ENCODE measurements around the gene BMI1.
"Not testable (repeated sequence)": the region's sequence is repeated elsewhere in the genome, so short reads cannot be mapped to it uniquely, and the experiment has no call there.

Gene BMI1

DNA sequence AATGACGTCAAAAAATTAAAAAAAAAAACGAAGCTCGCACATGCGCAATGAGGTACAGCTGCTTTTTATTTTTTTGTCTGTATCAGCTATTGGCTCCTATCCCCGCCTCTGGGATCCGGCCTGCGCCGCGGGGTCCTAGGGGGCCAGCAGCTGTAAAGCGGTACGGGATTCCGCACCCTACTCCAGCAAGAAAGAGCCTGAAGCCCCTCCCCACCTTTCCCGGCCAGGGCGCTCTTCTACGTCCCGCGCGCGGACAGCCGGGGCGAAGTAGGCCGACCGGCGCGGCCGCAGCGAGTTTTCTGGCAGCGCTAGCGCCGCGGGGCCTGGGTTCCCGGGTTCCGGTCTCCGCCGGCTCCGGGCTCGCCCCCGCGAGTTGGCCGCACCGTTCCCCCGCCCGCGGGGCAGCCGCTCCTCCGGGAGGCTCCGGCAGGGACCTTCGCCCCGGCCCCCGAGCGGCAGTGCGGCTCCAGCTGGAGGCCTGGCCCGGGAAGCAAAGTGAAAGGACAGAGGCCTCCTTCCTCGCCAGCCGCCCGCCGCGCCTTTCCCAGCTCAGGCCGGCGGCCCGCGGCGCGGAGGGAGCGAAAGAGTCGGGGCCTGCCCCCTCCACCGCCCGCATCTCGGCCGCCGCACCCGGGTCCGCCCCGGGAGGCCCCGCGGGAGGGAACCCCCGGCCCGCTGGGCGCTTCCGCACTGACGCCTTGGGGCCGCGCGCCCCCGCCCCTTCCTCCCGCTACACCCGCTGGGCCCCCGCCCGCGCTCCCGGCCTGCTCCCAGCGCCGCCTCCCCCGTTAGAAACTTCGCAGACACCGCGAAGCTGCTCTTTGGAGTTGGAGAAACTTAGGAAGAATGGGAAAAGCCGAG lies 19.7 kb downstream of the BMI1 start:
- DNase-seq, result peak; percentile 26 to 85 (median 43)

GRCh38 chr10:22341190-22341925 lies 20.5 kb downstream of the BMI1 start:
- peak in 1 of 5 experiments; percentile 14 for DNase-seq

DNA sequence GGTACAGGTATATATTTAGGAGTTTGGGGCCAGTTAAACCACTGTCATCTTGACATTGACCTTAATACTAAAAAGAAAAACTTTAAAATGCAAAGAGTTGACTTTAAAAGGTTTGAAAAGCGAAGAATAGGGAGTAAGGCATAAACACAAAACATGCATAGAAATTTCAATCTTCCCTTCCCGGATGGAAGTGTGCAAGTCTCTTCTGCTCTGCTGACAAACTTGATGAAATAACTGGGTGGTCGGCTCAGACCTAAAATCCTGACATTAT lies 21.0 kb downstream of the BMI1 start:
- no peak for DNase-seq

DNA sequence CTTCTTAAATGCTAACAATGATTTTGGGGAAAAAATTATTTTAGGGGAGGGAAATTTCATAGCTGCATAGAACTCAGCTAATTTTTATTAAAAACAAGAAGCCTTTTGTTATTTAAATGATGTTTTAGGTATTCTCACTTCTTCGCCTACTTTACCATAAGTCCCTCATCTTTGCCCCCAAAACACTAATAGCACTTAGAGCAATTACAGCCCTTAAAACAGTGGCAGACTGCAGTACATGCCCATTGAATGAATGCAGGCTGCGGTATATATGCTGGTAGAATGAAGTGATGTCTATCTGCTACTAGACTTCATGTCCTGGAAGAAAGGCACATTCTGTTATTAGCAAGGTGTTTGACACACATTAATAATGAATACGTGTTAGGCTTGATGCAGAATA lies 21.5 kb downstream of the BMI1 start:
- no peak for DNase-seq

DNA sequence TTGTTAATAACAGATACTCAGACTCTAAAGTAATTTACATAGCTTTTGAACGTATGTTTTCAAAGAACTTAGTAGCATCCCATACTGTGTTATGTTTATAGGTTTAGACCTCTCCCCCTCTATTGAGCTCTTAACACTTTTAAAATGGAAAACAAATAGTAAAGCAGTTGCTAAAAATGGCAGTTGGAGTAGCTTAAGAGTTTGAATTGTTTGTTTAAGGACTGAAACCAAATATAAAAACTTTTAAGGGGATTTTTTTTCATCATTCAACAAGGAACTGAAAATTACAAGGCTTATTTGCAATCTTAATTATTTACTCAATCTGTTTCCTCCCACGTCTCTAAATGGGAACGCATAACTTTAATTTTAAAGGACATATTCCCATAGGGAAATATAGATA lies 22.8 kb downstream of the BMI1 start:
- DNase-seq, result no peak

DNA sequence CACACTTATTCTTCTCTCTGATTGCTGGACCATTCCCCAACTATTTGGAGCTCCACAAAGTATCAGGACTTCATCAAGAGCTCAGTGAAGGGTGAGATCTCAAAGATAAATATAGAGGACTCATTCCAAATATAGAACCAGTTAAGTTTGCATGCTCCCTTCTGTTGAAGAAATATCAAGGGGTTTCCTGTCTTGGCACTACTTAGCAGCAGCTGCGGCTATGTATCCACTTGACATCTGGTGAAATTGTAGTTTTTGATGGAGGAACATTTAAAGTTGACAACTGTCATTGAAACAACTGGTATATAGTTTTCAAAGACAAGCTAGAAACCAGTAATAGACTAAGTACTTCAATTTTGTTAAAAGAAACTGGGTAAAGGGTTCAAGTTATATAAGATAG lies 23.4 kb downstream of the BMI1 start:
- DNase-seq, result no peak

DNA sequence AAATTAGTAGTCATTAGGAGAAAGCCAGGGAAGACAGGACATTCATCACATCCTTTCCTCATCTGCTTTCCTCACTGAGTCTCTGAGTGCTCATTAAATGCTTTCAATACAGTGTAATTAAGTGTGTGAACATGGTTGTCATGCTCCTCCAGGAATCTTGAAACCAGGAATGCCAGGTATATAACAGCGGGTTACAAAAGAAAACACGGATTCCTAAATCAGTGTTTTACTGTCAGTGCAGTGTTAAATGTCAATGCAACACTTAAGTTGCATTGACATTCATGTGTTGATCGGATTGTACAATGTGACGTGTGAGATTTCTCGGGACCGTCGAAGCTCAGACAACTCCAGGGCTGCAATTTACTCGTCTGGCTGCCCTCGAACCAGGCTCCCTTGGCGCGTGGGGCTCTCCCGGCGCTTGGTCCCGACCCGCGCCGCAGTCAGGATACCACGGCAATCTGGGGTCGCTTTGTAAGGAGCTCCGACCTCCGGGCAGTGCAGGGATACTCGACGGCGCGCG lies 23.9 kb downstream of the BMI1 start:
- DNase-seq, result no peak

GRCh38 chr10:22345301-22346095 lies 24.6 kb downstream of the BMI1 start, which contains the start of gene SPAG6:
Gene SPAG6, plus strand, starts transcription at chr10:22345496. Its CDS starts 116 bp downstream, at chr10:22345612.
- peak in 3 of 5 experiments; percentile 18 to 77 (median 23) for DNase-seq

DNA sequence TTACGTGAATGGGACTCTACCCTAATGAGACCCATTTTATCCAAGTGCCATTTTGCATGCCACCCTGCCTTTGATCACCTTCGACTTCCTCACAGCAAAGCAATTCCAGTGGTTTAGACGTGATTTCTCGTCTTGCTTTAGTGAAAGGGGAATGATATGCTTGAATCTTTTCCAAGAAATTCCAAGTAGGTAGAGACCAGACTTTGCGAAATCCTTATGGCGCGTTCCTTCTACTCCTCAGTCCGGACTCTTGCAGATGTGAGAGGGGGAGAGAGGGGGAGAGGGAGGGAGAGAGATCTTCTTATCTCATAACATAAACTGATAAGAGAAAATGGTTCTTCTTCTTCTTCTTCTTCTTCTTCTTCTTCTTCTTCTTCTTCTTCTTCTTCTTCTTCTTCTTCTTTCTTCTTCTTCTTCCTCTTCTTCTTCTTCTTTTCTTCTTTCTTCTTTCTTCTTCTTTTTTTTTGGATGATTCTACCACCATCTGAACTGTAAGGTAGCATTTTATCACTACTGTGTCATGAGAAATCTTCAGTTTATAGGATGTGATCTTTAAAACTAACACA lies 25.3 kb downstream of the BMI1 start:
- DNase-seq, result no peak

DNA sequence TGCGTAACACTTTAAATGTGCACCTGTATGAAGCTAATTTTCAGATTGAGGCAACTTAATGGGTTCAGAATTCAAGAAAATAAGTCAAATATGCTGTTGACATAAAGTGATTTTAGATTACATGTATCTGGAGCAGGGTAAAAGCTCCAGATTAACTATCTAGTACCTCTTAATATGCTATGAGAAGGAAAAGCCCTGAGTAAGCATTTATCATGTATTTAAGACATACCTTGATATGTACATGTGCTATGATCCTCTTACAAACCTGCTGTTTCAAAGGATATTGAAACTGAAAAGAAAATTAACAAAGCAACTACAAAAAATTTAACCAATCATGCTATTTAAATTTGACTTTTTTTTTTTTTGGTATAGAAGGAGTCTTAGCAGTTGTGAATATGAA lies 28.9 kb downstream of the BMI1 start:
- DNase-seq, result no peak

- no peak for DNase-seq
Observed at GRCh38 chr10:22351131-22351703, 30.3 kb downstream of the BMI1 start.

GRCh38 chr10:22356324-22356873 lies 35.5 kb downstream of the BMI1 start:
- no peak for DNase-seq

DNA sequence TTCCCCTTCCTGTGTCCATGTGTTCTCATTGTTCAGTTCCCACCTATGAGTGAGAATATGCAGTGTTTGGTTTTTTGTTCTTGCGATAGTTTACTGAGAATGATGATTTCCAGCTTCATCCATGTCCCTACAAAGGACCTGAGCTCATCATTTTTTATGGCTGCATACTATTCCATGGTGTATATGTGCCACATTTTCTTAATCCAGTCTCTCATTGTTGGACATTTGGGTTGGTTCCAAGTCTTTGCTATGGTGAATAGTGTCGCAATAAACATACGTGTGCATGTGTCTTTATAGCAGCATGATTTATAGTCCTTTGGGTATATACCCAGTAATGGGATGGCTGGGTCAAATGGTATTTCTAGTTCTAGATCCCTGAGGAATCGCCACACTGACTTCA lies 36.9 kb downstream of the BMI1 start:
- DNase-seq, result not testable (repeated sequence)

GRCh38 chr10:22363305-22363704 lies 42.4 kb downstream of the BMI1 start:
- DNase-seq, result no peak

- no peak for DNase-seq
Observed at GRCh38 chr10:22364407-22365140, 43.7 kb downstream of the BMI1 start.

DNA sequence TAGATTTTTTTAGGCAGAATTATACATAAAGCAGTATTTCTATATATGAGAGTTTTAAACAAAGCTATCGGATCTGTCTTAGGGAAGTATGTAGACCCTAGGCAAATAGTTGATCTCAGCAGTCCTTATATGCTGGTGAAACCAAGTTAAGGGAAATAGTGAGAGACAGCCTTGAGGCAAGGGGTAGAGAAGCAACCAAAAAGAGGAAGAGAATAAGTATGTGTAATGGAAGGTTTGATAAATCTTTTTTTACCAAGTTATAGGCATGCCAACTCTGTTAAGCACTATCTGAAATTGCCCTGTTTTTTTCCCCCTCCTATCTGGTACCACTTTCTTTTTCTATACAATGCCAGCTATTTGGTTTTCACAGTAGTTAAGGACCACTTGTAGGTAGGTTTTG lies 44.3 kb downstream of the BMI1 start:
- no peak for DNase-seq

DNA sequence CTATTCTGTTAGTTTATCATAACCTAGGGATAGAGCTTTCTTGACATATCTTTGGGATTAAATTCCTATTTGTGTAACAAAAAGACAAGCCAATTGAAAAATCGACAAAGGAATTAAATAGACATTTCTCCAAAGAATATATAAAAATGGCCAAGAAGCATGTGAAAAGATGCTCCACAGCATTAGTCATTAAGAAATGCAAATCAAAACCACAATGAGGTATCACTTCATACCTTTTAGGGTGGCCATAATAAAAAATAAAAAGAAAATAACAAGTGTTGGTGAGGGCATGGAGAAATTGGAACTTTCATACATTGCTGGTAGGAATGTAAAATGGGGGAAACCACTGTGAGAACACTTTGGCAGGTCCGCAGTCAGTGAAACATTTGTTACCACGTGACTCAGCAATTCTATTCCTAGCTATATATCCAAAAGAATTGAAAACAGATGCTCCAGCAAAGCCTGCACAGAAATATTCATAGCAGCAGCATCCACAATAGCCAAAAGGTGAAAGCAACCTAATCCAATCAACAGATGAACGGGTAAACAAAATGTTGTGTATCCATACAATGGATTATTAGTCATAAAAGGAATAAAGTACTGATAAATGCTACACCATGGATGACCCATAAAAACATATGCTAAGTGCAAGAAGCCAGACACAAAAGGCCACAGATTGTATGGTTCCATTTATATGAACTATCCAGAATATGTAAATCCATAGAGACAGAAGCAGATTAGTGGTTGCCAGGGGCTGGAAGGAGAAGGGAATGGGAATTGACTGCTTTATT lies 44.9 kb downstream of the BMI1 start:
- DNase-seq, result no peak

DNA sequence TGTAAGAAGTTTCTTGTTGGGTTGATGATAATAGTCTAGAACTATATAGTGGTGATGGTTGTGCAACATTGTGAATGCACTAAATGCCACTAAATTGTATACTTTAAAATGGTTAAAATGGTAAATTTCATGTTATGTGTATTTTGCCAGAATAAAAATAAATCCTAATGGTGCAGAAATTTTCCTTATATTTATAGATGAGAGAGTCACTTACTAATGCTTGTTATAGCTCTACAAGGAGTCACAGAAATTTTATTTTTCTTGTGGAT lies 45.5 kb downstream of the BMI1 start:
- DNase-seq, result no peak

DNA sequence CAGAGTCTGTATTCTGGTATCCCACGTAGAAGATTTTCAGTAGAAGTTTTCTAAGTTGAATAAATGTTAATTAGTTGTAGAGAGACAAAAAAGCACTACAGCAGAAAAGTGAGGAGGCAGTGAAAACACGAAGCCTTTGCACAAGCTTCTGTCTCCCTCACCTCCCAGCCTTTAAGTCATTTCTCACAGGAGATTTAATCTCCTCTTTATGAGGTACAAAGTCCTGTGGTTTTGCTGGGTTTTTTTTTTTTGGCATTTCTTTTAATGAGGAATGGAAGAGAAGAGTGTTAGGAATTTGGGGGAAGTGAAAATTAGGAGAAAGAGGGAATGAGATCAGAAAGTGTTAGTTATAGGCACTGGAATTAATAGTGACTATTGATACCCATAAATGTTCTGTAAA lies 45.9 kb downstream of the BMI1 start:
- peak in 1 of 5 experiments; percentile 48 for DNase-seq

GRCh38 chr10:22367471-22367870 lies 46.6 kb downstream of the BMI1 start:
- DNase-seq, result peak in 1 of 5 experiments; percentile 48

GRCh38 chr10:22368402-22368801 lies 47.5 kb downstream of the BMI1 start:
- DNase-seq, result no peak

Data from T-helper 2 cell (primary cell).